GM20000 (cell line): ENCODE data around the gene SYF2.
"Not testable (repeated sequence)": the region's sequence is repeated elsewhere in the genome, so short reads cannot be mapped to it uniquely, and the experiment has no call there.

ENCODE experiments used
- DNase-seq: peaks from one replicate; pipeline ENCODE4 v3.0.0; 2012; ENCODE audit warnings: low spot score
- TF ChIP-seq, protein P1 (sequence below): IDR thresholded peaks from 2 replicates; pipeline ENCODE4 v1.5.1; 2012; ENCODE audit warnings: mild to moderate bottlenecking, control low read depth; ENCODE audit errors: extremely low read depth, missing control alignments

SYF2 gene

GRCh38 chr1:25246600-25247023, 14.3 kb upstream of the SYF2 start:
- TF ChIP-seq, protein P1, sequence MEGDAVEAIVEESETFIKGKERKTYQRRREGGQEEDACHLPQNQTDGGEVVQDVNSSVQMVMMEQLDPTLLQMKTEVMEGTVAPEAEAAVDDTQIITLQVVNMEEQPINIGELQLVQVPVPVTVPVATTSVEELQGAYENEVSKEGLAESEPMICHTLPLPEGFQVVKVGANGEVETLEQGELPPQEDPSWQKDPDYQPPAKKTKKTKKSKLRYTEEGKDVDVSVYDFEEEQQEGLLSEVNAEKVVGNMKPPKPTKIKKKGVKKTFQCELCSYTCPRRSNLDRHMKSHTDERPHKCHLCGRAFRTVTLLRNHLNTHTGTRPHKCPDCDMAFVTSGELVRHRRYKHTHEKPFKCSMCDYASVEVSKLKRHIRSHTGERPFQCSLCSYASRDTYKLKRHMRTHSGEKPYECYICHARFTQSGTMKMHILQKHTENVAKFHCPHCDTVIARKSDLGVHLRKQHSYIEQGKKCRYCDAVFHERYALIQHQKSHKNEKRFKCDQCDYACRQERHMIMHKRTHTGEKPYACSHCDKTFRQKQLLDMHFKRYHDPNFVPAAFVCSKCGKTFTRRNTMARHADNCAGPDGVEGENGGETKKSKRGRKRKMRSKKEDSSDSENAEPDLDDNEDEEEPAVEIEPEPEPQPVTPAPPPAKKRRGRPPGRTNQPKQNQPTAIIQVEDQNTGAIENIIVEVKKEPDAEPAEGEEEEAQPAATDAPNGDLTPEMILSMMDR, result no peak
- no peak for DNase-seq

DNA sequence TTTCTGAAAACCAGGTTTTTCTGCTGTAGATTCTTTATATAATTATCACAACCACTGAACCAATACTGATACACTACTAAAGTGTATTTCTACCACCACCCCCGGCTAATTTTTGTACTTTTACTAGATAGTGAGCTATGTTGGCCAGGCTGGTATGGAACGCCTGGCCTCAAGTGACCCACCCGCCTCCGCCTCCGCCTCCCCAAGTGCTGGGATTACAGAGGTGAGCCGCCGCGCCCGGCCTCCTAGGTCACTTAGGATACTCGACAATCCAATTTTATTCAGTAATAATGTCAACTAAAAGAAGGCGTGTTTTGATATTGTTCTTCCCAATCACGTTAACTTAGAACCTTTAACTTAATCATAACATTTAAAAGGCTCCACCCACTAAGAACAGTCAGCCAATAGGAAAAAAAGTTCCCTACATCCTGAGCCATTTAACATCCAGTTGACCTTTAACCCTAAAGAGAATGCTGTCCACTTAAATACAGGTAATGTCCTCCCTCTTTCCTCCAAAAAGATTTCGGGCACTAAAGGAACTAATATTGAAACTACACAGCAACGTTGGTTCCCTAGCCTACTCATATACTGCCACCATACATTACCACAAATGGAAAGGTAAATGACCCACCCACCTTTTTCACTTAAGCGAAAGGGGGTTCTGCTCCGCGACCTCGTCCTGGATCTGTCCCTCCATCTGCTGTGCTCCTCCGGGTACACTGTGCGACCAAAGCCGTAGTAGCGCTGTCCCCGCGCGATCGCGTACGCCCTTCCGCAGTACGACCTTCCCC, 13.7 kb upstream of the SYF2 start:
- TF ChIP-seq, protein P1, result no peak
- no peak for DNase-seq

GRCh38 chr1:25245393-25245792, 13.1 kb upstream of the SYF2 start:
- DNase-seq, result no peak
- TF ChIP-seq, protein P1, result no peak

DNA sequence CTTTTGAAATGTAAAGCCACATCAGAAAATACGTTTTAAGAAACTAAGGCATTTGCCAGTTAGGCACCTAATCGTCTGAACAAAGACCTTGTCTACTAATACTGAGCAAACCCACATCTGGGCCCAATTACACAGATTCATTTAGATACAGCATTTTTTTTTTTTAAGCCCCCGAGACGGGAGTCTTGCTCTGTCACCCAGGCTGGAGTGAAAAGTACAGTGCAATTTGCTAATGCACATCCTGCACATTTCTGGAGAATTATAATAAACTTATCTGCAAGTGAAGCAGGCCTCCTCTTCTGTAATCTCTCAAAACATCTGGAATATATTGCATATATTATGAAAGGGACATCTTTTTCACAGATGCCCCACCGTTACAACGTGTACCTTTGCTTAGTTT, 11.6 kb upstream of the SYF2 start:
- TF ChIP-seq, protein P1, result no peak
- no peak for DNase-seq

DNA sequence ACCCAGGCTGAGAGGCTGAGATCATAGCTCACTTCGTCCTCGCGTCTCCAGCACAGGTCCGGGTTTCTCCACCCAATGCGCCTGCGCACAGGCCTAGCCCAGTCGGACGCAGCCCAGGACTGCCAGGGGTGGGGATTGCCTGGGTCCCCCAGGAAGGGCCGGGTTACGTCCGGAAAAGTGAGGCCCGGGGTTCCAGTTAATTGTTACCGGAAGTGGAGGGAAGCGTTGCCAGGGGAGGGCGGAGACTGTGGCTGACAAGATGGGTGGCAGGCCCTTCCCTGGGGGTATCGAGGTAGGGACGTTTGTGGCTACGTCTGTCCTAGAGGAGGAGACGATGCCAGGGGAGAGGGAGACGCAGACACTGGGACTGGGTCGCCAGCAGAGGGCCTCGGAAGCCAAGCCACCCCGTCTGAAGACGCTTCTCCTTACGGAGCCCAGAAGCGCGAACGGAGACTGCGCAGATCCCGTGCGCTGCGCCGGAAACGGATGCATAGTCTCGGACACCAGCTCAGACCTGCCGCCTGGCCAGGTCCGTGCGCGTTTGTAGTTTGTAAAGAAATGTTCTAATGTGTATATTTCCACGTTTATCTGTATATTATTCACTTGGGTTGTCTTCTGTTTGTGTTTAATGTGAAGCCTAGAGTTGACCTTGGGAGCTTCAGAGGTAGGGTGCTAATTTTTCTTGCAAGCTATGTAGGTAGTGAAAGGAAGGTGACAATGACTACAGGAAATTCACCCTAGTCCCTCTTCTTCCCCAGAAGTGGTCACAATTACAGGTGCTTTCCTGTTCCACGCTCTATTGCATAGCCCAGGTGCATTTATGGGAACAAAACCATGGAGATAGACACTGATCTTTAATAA, 7.6 kb upstream of the SYF2 start:
- TF ChIP-seq, protein P1, result peak; percentile 41
- DNase-seq, result peak; percentile 86

- no peak for DNase-seq
- TF ChIP-seq, protein P1, result no peak
Observed at GRCh38 chr1:25238046-25238445, 5.7 kb upstream of the SYF2 start.

DNA sequence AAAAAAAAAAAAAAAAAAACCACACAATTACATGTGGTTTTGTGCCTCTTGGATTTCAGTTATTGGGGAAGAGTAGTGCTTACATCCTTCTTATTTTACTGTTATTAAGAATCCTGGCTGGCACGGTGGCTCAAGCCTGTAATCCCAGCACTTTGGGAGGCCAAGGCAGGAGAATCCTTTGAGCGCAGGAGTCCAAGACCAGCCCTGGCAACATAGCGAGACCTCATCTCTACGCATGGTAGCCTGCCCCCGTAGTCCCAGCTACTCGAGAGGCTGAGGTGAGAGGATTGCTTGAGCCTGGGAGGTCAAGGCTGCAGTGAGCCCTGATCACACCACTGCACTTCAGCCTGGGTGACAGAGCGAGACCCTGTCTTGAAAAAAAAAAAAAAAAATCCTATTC, 4.0 kb upstream of the SYF2 start:
- not testable (repeated sequence) for DNase-seq

DNA sequence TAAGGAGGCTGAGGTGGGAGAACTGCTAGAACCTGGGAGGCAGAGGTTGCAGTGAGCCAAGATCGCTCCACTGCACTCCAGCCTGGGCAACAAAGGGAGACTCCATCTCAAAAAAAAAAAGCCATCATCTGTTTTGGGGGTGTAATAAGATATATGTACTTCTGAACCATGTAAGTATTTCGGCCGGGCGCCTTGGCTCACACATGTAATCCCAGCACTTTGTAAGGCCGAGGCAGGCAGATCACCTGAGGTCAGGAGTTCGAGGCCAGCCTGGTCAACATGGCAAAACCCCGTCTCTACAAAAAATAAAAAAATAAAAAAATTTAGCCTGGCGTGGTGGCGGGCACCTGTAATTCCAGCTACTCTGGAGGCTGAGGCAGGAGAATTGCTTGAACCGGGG, 3.1 kb upstream of the SYF2 start:
- not testable (repeated sequence) for DNase-seq
